KMS-11 (cell line): ENCODE data around the gene IL17RB.
A peak's percentile ranks its signal among the peaks of the same experiment; 100 is the strongest.

Source experiments
- H2AFZ ChIP-seq: fragments of 200-600 bp; sonication (generic); 2 replicates; pipeline ENCODE4 v1.6.1; 2016; ENCODE audit warnings: antibody characterized with exemption, mixed run types, low read depth
- H3K27ac ChIP-seq: fragments of 200-600 bp; sonication (generic); 2 replicates; pipeline ENCODE4 v1.6.1; 2016; ENCODE audit warnings: mild to moderate bottlenecking, mixed run types
- H3K27me3 ChIP-seq: fragments of 200-600 bp; sonication (generic); 2 replicates; pipeline ENCODE4 v1.6.1; 2017; ENCODE audit warnings: mild to moderate bottlenecking, low read depth, mixed run types, moderate library complexity; ENCODE audit not compliant: insufficient read depth
- H3K36me3 ChIP-seq: fragments of 200-600 bp; sonication (generic); 2 replicates; pipeline ENCODE4 v1.6.1; 2017; ENCODE audit warnings: mild to moderate bottlenecking, mixed run types; ENCODE audit not compliant: insufficient read depth
- H3K4me1 ChIP-seq: fragments of 200-600 bp; sonication (generic); 2 replicates; pipeline ENCODE4 v1.6.1; 2016; ENCODE audit warnings: mild to moderate bottlenecking, low read depth, mixed run types; ENCODE audit not compliant: poor library complexity, severe bottlenecking
- H3K4me2 ChIP-seq: fragments of 200-600 bp; sonication (generic); 2 replicates; pipeline ENCODE4 v1.7.0; 2016; ENCODE audit warnings: mild to moderate bottlenecking, mixed run types
- H3K4me3 ChIP-seq: fragments of 200-600 bp; sonication (generic); IDR thresholded peaks from 2 replicates; pipeline ENCODE4 v1.6.1; 2017; ENCODE audit warnings: low read depth, low read length, mixed read lengths; ENCODE audit not compliant: insufficient read depth
- H3K79me2 ChIP-seq: fragments of 200-600 bp; sonication (generic); 2 replicates; pipeline ENCODE4 v1.6.1; 2016; ENCODE audit warnings: low read depth, mixed run types; ENCODE audit not compliant: insufficient read depth
- H3K9ac ChIP-seq: fragments of 200-600 bp; sonication (generic); 2 replicates; pipeline ENCODE4 v1.6.1; 2016; ENCODE audit warnings: mild to moderate bottlenecking, mixed run types
- H4K20me1 ChIP-seq: fragments of 200-600 bp; sonication (generic); 2 replicates; pipeline ENCODE4 v1.6.1; 2016; ENCODE audit warnings: mild to moderate bottlenecking, mixed run types; ENCODE audit not compliant: insufficient read depth
- TF ChIP-seq, protein P1 (sequence below): fragments of 200-600 bp; sonication (generic); conservative IDR thresholded peaks from 2 replicates; pipeline ENCODE4 v1.6.1; 2017; ENCODE audit warnings: low read depth, mild to moderate bottlenecking, antibody characterized with exemption, low read length, moderate library complexity, mixed read lengths

The IL17RB gene

DNA sequence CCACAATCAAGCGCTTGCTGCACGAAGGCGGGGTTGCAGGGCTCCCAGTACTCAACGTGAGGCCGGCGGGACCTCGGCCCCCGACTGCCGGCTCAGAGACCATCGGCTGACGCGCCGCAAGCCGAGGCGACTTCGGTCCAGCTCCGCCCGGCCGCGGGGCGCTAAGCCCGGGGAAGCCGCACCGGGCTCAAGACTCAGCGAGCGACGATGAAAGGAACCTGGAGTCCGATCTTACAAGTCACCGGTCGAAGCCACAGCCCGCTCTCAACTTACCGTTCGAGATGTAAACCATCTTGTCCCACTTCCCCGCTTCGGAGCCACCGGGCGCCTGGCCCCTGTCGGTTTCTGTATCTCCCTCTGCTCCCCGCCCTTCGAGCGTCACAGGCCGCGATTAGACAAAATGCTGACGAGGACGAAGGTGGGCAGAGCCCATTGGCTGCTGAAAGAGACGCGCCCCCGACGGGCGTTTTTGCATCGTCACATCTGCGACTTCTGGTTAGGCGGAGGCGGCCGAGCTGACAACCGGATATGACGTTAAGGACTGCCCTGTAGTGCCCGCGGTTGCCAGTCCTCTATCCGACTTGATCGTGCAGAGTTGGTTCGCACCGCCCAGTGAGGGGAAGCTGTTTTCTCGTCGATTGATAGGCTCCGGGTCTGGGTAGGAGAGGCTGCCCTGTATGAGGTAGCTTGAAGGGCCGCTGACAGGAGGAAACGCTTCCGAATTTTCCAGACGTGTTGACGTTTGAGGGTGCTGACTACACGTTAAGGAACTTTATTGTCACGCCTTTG, 45.3 kb downstream of the IL17RB start, which contains the start of gene SELENOK:
Gene SELENOK, minus strand, starts transcription at position 363 of the 789 bp plus-strand sequence.
- H3K9ac ChIP-seq = peak within 1 kb of the TSS; percentile 91

DNA sequence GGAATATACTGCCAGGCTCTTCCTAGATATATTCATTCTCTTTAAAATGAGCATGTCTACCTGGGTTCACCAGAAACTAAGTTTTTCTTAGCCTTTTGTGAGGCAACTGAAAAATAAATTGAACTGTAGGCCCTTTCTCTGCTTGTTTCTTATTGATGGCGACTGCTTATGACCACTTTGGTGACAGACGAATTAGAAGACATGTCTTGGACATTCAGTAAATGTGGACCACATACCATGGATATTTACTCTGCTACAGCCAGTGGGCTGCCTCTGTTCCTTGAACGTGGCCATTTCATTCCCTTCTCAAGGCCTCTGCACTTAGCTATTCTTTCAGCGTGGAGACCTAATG, 45.9 kb downstream of the IL17RB start:
- Histone ChIP-seq H3K4me1 (peaks cover 33% of the 10 kb centered on the region), H3K27ac (peak overlapping the region; percentile 82), H3K27me3 (no peaks in the 10 kb centered on the region), H2AFZ (peak overlapping the region; percentile 50; the same call in 1 of the 2 replicates), H3K79me2 (peaks cover 42% of the 10 kb centered on the region), H4K20me1 (no peaks in the 10 kb centered on the region), H3K36me3 (no peaks in the 10 kb centered on the region), H3K9ac (peak overlapping the region; percentile 39; the same call in 1 of the 2 replicates), H3K4me2 (peak overlapping the region; percentile 91), H3K4me3 (no peak overlapping the region)
- TF ChIP-seq, protein P1, sequence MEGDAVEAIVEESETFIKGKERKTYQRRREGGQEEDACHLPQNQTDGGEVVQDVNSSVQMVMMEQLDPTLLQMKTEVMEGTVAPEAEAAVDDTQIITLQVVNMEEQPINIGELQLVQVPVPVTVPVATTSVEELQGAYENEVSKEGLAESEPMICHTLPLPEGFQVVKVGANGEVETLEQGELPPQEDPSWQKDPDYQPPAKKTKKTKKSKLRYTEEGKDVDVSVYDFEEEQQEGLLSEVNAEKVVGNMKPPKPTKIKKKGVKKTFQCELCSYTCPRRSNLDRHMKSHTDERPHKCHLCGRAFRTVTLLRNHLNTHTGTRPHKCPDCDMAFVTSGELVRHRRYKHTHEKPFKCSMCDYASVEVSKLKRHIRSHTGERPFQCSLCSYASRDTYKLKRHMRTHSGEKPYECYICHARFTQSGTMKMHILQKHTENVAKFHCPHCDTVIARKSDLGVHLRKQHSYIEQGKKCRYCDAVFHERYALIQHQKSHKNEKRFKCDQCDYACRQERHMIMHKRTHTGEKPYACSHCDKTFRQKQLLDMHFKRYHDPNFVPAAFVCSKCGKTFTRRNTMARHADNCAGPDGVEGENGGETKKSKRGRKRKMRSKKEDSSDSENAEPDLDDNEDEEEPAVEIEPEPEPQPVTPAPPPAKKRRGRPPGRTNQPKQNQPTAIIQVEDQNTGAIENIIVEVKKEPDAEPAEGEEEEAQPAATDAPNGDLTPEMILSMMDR = no peak

More for the DNA sequence above, 45.3 kb downstream of the IL17RB start, which contains the start of gene SELENOK:
- Histone ChIP-seq H2AFZ (peak within 1 kb of the TSS; percentile 50; the same call in 1 of the 2 replicates), H3K27me3 (no peaks in the 10 kb centered on the region), H3K4me3 (peak within 1 kb of the TSS; percentile 19), H3K27ac (peak within 1 kb of the TSS; percentile 82), H3K36me3 (no peaks in the 10 kb centered on the region), H4K20me1 (no peaks in the 10 kb centered on the region), H3K79me2 (peaks cover 42% of the 10 kb centered on the region), H3K4me2 (peak within 1 kb of the TSS; percentile 91), H3K4me1 (peaks cover 39% of the 10 kb centered on the region)
- TF ChIP-seq, protein P1 = no peak

DNA sequence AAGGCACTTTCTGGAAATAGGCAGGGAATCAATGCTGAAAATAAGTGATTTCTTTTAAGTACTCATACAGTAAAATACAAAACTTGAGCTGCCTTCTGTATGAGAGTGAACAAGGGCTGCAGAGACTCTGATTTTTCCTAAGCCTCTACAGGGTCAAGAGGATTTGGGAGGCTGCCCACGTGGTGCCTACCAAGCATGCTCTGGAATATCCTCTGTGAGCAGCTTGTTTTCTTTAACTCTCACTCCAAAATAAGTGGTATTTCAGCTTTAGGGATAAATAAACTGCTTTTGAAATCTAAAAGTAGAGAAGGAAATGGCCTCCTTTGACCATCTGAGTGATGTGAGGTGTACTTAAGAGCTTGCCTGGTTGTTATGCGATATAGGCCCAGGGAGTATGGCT, 53.4 kb downstream of the IL17RB start:
- no peaks in the 10 kb centered on the region for H3K79me2 ChIP-seq
- no peaks in the 10 kb centered on the region for H3K27me3 ChIP-seq
- H3K36me3 ChIP-seq = no peaks in the 10 kb centered on the region
- no peak overlapping the region for H3K9ac ChIP-seq
- H4K20me1 ChIP-seq = no peaks in the 10 kb centered on the region
- no peaks in the 10 kb centered on the region for H3K4me1 ChIP-seq
- no peak overlapping the region for H3K27ac ChIP-seq
- H3K4me3 ChIP-seq = no peak overlapping the region
- no peak overlapping the region for H3K4me2 ChIP-seq
- H2AFZ ChIP-seq = no peak overlapping the region
- TF ChIP-seq, protein P1 = no peak

DNA sequence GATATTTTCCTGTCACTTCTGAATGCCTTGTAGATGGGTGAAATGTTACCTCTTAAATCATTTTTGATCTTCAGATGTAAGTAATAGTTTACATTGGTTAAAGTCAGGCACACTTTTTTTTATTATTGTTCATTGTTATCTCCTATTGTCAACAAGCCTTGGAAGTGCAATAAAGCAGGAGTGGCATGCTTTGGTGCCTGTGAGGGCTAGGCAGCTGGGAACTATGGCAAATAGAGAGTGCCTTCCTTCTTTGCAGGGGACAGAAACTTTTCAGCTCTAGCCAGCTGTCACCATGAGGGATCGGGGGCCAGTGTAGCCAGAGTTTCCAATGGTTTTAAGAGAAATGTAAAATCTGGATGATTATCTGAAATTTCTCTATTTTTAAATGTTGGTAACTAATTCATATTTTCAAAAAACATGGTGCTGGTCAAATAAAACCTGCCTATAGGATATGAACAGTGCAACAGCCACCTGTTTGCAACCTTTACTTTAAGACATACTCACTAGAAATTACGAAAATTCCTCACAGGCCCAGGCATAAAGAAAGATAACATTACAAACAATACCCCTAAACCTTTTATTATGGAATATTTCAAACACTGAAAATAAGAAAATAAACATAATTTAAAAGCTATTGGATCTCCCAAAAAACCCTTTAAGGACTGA, 54.4 kb downstream of the IL17RB start:
- Histone ChIP-seq H3K27ac (no peak overlapping the region), H3K4me1 (no peaks in the 10 kb centered on the region), H2AFZ (no peak overlapping the region), H3K27me3 (no peaks in the 10 kb centered on the region), H4K20me1 (no peaks in the 10 kb centered on the region), H3K36me3 (no peaks in the 10 kb centered on the region), H3K4me2 (no peak overlapping the region), H3K9ac (no peak overlapping the region), H3K79me2 (no peaks in the 10 kb centered on the region), H3K4me3 (no peak overlapping the region)
- TF ChIP-seq, protein P1 = no peak
